Posterior vena cava (tissue), 2 donors: ENCODE measurements around the gene FFAR2. TPM values are rescaled to one million over a fixed set of nuclear protein-coding genes. Genes with fewer than 3 reads are reported as not detected.
A peak's percentile ranks its signal among the peaks of the same experiment; 100 is the strongest.
"Not testable (repeated sequence)": the region's sequence is repeated elsewhere in the genome, so short reads cannot be mapped to it uniquely, and the experiment has no call there.

Source experiments
- DNase-seq: peaks from one replicate; pipeline ENCODE4 v3.0.0-alpha.2; 2020; ENCODE audit warnings: low spot score
- intact Hi-C, 2 donors: fragments of 100-400 bp; cut with DNase I; formaldehyde crosslinking; loops; one replicate each; pipeline versions ENCODE4 v1.14.1 to v1.14.2; 2022 to 2023
- long read RNA-seq, 2 donors: library from polyadenylated mRNA; unstranded; transcript quantifications; one replicate each; pipeline ENCODE4 v2.0.0, GENCODE V29; 2020 to 2021
- total RNA-seq, 2 donors: library from RNA; stranded (reverse); fragmentation: NEBNext Ultra II Directional; extraction: Animal tissue kit (Norgen Biotek cat#: 25700); gene quantifications; one replicate each; pipeline ENCODE4 v1.2.1, GENCODE V29; 2021
- donor health status: DM: yes; HTN: yes; CAD: no.
- donor health status: DM: yes; HTN: yes; CAD: no.

FFAR2 gene
- total RNA-seq, result 1 to 10 TPM in 1 of 2 donors, under 1 TPM in 1; 0.95 to 1.8 TPM
- long read RNA-seq, donor 1, result 0 reads
- long read RNA-seq, donor 2, partial matches to known transcripts, result 0 of 2 reads
- long read RNA-seq, donor 2, other reads (novel, unspliced or antisense), result 2 of 2 reads

DNA sequence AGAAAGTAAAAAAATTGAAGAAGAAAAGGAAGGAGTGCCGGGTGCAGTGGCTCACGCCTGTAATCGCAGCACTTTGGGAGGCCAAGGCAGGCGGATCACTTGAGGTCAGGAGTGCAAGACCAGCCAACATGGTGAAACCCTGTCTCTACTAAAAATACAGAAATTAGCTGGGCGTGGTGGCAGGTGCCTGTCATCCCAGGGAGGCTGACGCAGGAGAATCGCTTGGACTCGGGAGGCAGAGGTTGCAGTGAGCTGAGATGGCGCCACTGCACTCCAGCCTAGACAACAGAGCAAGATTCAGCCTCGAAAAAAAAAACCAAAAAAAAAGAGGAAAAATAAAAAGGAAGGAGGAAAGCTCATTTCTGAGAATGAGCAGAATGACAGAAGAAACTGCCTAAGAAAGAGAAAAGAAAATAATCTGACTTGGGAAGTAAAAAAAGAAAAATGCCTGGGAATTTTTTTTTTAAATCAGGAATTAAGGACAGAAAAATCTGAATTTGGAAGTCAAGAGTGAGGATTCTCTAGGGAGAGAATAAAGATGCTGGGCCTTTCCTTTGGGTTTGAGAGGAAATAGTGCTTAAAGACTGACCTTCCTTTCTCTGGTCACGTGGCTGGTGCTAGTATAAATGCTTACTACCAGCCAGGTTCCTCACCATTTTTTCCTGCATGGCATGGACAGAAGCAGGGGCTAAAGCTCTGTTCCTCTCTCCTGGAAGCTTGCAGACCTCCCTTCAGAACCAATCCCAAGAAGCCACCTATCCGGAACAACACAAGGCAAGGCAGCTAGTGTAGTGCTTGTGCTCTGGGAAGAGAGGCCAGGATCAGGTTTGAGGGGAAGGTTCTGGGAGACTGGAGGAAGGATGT is at the start of gene FFAR2:
Gene FFAR2 (plus strand): TSS at position 652 of the 864 bp plus-strand sequence. CDS start 1,458 bp downstream, outside the sequence.
- peak; percentile 49 for DNase-seq
- intact Hi-C loops, result no loop called here

DNA sequence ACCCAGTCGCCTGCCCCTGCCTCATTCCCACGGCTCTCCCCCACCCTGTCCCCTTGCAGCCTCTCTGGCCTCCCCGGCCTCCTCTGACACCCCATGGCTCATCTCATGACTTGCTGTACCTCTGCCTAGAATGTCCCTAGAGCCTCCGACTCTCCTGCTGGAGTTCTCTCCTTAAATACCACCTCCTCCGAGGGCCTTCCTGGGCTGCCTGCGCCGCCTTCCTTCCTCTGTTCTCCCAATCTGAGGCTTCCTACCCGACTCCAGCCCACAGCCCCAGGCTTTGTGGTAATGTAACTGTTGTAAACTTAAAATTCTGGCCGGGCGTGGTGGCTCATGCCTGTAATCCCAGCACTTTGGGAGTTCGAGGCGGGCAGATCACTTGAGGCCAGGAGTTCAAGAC is 49.5 kb upstream of the FFAR2 start:
- no peak for DNase-seq
- intact Hi-C loops, result no loop called here

DNA sequence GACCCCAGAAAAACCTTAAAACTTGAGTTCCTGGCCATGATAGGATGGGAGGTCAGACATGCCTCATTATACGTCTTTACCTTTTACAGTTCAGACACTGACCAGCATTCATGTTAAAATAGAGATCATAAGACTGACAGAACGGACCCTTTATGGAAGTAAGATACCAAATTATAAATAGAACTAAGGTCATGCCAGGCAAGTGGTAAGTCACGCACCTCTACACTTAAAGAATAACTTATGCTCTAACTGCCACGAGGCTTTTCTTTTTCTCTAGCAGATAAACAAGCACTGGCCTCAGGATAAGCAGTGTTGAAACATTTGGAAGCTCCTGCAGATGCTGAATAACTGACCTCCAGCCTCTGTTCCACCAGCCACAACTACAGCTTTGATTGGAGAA is 48.8 kb upstream of the FFAR2 start:
- intact Hi-C loops, result no loop called here
- no peak for DNase-seq

DNA sequence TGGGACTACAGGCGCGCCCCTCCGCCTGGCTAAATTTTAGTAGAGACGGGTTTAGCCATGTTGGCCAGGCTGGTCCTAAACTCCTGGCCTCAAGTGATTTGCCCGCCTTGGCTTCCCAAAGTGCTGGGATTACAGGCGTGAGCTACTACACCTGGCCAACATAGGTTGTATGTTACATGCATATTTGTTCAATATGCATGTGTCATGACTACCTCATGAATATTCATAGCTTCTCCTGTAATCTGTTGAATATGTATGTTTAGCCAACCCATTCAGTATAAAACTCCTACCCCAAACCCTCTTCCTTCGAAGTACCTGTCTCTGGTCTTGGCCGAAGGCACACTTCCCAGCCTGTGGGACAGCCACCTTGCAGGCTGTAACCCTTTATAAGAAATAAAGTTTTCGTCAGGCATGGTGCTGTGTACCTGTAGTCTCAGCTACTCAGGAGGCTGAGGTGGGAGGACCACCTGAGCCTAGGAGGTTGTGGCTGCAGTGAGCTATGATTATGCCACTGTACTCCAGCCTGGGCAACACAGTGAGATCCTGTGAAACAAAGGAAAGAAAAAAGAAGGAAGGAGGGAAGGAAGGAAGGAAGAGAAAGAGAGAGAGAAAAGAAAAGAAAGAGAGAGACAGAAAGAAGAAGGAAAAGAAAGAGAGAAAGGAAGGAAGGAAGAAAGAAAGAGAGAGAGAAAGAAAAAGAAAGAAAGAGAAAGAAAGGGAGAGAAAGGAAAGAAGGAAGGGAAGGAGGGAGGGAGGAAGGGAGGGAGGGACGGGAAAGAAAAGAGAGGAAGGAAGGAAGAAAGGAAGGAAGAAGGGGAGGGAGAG is 47.9 kb upstream of the FFAR2 start:
- intact Hi-C loops, result no loop called here
- DNase-seq, result peak; percentile 12

DNA sequence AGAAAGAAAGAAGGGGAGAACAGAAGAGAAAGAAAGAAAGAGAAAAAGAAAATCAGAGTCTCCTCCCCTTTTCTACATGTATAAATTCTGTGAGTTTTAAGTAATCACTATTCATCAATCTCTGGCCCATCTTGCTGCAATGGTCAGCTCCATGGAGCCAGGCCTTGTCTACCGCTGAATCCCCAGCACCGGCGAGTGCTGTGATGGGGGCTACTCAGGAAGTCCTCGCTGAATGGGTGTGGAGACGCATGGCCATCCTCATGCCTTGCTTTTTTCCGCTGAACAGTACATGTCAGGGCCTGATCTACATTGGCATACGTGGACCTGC is 47.3 kb upstream of the FFAR2 start:
- peak; percentile 30 for DNase-seq
- intact Hi-C loops, result no loop called here

DNA sequence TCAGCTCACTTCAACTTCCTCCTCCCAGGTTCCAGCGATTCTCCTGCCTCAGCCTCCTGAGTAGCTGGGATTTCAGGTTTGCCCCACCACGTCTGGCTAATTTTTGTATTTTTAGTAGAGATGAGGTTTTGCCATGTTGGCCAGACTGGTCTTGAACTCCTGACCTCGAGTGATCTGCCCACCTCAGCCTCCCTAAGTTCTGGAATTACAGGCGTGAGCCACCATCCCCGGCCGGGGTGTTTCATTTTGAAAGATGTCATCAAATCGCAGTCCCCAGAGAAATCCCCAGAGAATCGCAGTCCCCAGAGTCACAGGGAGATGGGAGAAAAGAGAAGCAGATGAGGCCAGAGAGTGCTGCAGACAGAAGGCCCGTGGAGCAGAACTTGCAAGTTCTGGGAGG is 46.6 kb upstream of the FFAR2 start:
- peak; percentile 31 for DNase-seq
- intact Hi-C loops, result not testable (repeated sequence)

DNA sequence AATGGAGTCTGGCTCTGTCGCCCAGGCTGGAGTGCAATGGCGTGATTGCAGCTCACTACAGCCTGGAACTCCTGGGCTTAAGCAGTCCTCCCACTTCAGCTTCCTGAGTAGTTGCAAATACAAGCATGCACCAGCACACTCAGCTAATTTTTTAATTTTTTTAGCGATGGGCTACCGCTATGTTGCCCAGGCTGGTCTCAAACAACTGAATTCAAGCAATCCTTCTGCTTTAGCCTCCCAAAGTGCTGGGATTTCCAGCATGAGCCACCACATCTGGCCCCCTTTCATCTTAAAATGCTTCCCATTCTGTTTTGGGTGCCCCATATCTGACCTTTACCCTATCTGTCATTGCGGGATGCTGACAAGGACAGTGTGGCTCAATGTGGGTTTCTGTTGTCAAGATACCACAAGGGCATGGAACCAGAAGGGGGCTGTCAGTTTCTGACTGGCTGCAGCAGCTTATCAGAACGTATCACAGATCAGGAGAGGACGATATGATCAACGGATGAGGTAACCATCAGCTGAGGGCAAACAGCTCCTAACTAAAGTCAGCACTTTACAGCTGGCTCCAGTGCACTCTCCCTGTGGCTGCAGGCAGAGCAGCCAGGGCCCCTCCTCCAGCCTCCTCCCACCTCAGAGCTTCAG is 44.8 kb upstream of the FFAR2 start:
- intact Hi-C loops, result no loop called here
- peak; percentile 38 for DNase-seq

DNA sequence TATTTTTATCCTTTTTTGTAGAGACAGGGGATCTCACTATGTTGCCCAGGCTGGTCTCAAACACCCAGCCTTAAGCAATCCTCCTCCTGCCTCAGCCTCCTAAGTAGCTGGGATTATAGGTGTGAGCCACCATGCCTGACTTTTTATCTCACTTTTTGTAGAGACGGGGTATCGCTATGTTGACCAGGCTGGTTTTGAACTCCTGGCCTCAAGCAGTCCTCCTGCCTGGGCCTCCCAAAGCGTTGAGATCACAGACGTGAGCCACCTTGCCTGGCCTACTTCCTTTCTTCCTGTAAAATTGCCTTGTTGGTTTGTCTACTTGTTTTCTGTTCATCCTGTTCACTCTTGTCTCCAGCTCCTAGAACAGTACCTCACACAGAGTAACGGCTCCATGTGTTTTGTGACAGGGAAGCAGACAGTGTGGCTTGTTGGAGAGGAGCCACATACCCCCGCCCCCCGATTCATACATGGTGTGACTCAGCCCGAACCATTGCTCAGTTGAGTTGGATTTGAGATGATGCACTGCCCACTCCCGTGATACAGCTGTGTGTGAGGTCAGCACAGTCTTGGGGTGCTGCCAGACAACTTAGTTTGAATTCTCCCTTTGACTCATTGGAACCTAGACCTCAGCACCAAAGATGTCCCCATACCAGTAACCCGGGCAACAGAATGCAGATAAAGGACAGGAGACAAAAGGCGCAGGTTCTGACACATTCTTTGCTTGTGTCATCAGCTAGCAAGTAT is 43.0 kb upstream of the FFAR2 start:
- intact Hi-C loops, result no loop called here

DNA sequence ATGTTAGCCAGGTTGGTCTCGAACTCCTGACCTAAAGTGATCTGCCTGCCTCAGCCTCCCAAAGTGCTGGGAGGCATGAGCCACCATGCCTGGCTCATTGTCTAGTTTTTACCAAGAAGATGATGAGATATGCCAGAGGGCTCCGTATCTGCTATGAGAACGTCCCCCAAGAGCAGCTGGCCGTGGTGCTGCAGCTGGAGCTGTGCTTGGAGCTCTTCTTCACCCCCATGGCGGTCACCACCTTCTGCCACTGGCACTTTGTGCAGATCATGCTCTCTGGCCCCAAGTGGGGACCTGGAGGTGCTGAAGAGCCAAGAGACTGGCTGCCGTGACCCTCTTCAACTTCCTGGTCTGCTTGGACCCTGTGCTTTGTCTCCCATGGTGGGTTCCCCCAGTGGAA is 40.4 kb upstream of the FFAR2 start:
- intact Hi-C loops, result loop anchor here in 1 of 2 donors (2.0 kb wide), 1 partner anchor 75 kb away; no protein-coding TSS in a partner anchor
- peak; percentile 60 for DNase-seq

More for the DNA sequence above, 43.0 kb upstream of the FFAR2 start:
- DNase-seq, result peak; percentile 83

DNA sequence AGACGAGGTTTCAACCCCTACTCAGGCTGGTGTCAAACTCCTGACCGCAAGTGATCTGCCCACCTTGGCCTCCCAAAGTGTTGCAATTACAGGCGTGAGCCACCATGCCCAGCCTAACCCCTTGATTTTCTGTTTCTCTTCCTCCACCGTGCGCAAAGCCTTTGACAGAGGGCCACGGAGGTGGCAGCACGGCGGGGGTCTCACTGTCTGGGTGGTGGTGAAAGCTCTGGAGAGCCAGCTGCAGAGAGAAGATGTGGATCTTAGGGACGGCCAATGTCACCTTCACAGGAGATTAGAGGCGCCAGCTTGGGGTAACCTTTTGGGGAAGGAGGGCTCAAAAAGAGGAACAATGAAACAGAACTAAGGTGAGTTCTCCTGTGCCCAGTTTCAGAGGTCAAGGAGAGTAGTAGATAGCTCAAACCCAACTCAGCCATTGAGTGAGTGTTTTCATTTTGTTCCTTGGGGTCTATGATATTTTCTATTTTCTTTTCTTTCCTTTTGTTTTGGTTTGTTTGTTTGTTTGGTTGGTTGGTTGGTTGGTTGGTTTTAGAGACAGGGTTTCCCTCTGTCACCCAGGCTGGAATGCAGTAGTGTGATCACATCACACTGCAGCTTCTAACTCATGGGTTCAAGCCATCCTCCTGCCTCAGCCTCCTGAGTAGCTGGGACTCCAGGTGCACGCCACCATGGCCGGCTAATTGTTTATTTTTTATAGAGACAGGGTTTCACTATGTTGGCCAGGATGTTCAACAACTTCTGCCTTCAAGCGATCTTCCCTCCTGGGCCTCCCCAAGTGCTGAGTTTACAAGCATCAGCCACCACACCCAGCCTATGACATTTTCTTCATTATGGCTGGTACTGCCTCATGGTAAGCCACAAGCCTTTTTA is 39.5 kb upstream of the FFAR2 start:
- DNase-seq, result peak; percentile 30
- intact Hi-C loops, result no loop called here

DNA sequence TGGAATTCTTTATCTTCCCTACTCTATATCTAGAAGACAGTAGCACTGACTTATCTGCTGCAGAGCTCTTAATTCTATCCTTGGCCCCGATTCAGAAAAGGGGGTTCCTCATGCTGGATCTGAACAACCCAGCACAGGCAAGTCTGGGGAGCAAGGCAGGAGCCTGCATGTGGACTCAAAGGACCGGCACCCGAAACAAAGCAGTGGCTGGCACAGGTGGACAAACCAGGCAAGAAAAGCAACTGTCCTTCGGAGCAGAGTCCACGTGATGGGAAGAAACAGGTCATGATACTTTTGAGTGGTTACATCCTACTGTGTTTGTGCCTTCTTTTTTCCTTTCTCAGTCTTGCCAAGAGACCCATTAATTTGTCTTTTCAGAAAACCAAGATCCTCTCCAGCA is 38.9 kb upstream of the FFAR2 start:
- DNase-seq, result peak; percentile 28
- intact Hi-C loops, result no loop called here

DNA sequence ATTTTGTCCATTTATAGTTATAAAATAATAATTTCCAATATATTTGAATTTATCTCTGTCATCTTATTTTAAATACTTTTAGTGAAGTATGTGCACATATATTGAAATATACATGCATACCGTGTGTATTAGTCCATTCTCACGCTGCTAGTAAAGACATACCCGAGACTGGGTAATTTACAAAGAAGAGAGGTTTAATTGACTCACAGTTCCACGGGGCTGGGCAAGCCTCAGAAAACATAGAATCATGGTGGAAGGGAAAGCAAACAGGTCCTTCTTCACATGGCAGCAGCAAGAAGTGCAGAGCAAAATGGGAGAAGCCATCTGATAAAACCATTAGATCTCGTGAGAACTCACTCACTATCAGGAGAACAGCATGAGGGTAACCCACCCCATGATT is 37.6 kb upstream of the FFAR2 start:
- DNase-seq, result peak; percentile 7
- intact Hi-C loops, result no loop called here

DNA sequence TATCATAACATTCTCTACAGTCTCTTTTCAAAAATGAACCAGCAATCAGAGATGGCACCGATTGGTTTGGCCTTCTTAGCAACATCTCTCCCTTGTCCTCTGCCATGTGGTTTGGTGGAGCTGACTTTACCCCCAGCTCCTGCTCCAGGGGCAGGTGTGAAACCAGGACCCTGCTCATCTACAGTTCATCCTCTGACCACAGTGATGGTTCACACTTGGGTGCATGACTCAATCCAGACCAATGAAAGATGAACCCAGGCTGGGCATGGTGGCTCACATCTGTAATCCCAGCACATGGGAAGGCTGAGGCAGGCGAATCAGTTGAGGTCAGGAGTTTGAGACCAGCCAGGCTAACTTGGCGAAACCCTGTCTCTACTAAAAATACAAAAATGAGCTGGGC is 33.6 kb upstream of the FFAR2 start:
- DNase-seq, result peak; percentile 13

DNA sequence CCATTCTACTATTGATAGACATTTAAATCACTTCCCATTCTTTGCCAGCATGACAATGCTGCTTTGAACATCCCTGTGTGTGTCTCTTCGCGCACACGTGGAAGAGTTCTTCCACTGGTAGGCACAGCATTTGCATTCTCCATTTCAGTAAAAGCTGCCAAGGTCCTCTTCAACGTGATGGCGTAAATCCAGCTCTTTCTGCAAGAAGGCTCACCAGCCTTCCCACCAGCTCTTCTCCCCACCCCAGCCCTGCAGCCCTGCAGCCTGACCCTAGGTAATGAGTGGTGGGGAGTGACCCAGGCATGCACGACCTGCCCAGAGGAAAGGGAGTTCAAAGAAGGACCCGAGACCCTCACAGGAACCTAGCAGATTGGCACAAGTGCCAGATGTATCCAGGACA is 31.7 kb upstream of the FFAR2 start:
- intact Hi-C loops, result no loop called here
- peak; percentile 29 for DNase-seq

More for the DNA sequence above, 33.6 kb upstream of the FFAR2 start:
- intact Hi-C loops, result no loop called here

DNA sequence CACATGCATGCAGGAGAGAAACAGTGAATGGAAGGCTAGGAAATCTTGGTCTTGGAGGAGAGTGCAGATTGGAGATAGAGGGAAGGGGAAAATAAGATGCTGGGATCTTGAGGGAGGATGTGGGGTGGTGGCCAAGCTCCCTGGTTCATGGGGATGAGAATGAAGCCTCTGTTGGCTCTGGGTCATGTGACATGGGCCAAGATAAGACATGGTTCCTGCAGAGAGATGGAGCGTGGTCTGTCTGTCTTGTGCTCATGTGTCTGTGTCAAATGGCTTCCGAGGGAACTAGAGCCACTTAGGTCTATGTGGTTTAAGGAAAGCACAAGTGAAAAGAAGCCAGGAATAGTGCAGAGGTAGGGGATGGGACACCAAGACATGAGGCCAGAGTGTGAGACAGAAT is 30.8 kb upstream of the FFAR2 start:
- intact Hi-C loops, result no loop called here
- DNase-seq, result peak; percentile 2

DNA sequence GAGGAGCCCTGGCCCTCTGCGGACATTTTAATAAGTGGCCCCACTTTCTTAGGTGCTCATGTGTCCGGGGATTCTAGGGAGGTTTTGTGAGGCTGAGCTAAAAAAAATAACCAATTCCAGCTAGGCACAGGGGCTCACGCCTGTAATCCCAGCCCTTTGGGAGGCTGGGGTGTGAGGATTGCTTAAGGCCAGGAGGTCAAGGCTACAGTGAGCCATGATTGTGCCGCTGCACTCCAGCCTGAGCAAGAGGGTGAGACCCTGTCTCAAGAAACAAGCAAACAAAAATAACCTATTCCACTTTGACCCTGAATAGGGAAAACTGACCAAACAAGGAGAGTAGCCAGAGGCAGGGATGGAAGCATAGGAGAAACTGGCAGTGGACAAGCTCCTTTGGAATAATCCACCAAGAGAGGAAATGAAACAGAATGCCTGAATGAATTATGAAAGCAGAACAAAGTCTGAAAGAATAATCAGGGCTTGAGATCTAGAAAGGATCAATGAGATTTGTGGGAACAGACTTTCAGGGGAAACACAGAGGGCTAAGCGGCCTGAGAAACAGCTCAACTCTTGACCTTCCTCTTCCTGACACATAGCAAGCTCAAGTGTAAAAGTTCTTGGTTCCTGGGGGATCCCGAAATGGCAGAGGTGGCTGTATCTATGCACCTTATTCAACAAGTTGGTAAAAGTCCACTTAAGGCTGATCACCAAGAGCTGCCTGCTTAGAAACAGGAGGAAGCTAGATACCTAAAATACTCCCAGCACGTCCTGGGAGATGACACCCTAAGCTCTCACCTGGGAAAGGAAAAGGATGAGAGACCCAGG is 30.1 kb upstream of the FFAR2 start:
- peak; percentile 36 for DNase-seq
- intact Hi-C loops, result no loop called here

DNA sequence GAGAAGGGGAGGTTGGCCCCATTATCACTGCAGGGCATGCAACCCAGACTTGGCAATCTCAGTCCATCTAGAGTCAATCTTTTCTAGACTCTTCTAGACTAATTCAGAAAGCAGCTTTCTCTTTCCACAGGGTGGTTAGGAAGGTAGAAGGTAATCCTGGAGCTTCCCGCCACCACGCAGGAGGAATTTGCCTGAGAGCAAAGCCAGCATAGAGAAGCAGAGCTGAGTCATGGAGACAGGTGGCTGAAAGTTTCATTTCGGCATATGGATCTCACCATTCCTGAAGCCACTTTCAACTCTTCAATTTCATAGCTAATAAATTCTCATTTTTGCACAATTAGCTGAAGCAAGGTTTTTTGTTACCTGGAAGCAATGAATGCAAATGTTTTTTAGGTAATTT is 29.0 kb upstream of the FFAR2 start:
- DNase-seq, result peak; percentile 7
- intact Hi-C loops, result no loop called here
